ENCODE results near the gene KLC1. TPM values are rescaled to one million over a fixed set of nuclear protein-coding genes. Genes with fewer than 3 reads are reported as not detected.

The KLC1 gene
- total RNA-seq, 1 donor from 2014 or later = 211 TPM

GRCh38 chr14:103731916-103732867 is 103.2 kb downstream of the KLC1 start:
- Mint-ChIP-seq H3K9me3 (ENCODE audit: unreplicated experiment) (no peaks in the 10 kb centered on the region), H3K27ac (ENCODE audit: unreplicated experiment) (no peak overlapping the region), H3K4me3 (ENCODE audit: unreplicated experiment) (no peak overlapping the region), H3K27me3 (ENCODE audit: unreplicated experiment) (no peaks in the 10 kb centered on the region), H3K36me3 (ENCODE audit: unreplicated experiment) (peaks cover 20% of the 10 kb centered on the region), H3K4me1 (ENCODE audit: unreplicated experiment) (peaks cover 3% of the 10 kb centered on the region)
- no peak for DNase-seq (ENCODE audit: extremely low spot score, unreplicated experiment)
- TF ChIP-seq, protein P1, sequence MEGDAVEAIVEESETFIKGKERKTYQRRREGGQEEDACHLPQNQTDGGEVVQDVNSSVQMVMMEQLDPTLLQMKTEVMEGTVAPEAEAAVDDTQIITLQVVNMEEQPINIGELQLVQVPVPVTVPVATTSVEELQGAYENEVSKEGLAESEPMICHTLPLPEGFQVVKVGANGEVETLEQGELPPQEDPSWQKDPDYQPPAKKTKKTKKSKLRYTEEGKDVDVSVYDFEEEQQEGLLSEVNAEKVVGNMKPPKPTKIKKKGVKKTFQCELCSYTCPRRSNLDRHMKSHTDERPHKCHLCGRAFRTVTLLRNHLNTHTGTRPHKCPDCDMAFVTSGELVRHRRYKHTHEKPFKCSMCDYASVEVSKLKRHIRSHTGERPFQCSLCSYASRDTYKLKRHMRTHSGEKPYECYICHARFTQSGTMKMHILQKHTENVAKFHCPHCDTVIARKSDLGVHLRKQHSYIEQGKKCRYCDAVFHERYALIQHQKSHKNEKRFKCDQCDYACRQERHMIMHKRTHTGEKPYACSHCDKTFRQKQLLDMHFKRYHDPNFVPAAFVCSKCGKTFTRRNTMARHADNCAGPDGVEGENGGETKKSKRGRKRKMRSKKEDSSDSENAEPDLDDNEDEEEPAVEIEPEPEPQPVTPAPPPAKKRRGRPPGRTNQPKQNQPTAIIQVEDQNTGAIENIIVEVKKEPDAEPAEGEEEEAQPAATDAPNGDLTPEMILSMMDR (IDR thresholded peaks at IDR 0.05) = no peak

DNA sequence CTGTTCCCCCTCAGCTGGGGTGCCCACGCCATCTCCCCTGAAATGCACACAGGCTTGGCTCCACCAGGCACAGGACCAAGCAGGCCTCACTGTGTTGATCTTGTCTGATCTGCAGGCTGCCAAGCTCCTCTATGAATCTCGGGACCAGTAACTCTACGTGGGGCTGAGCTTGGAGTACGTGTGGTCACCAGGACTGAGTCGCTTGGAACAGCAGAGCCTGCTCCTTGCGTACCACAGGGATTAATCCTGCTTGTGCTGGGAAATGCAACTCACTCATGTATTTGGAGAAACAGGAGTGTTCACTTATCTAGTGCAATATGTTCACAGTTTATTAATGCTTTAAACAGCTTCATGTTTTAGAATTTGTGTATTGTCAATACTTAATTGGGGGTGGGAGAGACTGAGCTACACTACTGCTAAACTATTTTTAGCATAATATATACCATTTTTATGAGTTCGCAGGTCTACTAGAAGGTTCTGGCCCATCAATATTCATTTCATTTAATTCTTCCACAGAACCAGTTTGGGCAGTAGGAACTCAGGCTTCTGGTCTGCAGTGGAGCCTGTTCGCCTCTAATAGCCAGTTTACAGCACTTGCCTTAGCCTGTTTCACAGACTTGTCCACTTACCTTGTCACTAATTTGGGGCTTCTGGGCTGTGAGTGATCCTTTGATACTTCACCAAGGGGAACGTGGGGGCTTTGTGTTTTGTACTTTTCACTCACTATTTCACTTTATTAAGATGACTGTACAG is 104.0 kb downstream of the KLC1 start:
- Mint-ChIP-seq H3K4me3 (ENCODE audit: unreplicated experiment) (no peak overlapping the region), H3K36me3 (ENCODE audit: unreplicated experiment) (peaks cover 21% of the 10 kb centered on the region), H3K27me3 (ENCODE audit: unreplicated experiment) (no peaks in the 10 kb centered on the region), H3K4me1 (ENCODE audit: unreplicated experiment) (peaks cover 3% of the 10 kb centered on the region), H3K27ac (ENCODE audit: unreplicated experiment) (no peak overlapping the region), H3K9me3 (ENCODE audit: unreplicated experiment) (no peaks in the 10 kb centered on the region)
- TF ChIP-seq, protein P1 (IDR thresholded peaks at IDR 0.05) = no peak
- DNase-seq (ENCODE audit: extremely low spot score, unreplicated experiment) = no peak

- Mint-ChIP-seq H3K4me1 (ENCODE audit: unreplicated experiment) (peaks cover 3% of the 10 kb centered on the region), H3K36me3 (ENCODE audit: unreplicated experiment) (peaks cover 23% of the 10 kb centered on the region), H3K27ac (ENCODE audit: unreplicated experiment) (no peak overlapping the region), H3K27me3 (ENCODE audit: unreplicated experiment) (no peaks in the 10 kb centered on the region), H3K9me3 (ENCODE audit: unreplicated experiment) (no peaks in the 10 kb centered on the region), H3K4me3 (ENCODE audit: unreplicated experiment) (no peak overlapping the region)
- DNase-seq (ENCODE audit: extremely low spot score, unreplicated experiment) = no peak
- TF ChIP-seq, protein P1 (IDR thresholded peaks at IDR 0.05) = no peak
Measured at GRCh38 chr14:103733651-103734050, 104.6 kb downstream of the KLC1 start.

DNA sequence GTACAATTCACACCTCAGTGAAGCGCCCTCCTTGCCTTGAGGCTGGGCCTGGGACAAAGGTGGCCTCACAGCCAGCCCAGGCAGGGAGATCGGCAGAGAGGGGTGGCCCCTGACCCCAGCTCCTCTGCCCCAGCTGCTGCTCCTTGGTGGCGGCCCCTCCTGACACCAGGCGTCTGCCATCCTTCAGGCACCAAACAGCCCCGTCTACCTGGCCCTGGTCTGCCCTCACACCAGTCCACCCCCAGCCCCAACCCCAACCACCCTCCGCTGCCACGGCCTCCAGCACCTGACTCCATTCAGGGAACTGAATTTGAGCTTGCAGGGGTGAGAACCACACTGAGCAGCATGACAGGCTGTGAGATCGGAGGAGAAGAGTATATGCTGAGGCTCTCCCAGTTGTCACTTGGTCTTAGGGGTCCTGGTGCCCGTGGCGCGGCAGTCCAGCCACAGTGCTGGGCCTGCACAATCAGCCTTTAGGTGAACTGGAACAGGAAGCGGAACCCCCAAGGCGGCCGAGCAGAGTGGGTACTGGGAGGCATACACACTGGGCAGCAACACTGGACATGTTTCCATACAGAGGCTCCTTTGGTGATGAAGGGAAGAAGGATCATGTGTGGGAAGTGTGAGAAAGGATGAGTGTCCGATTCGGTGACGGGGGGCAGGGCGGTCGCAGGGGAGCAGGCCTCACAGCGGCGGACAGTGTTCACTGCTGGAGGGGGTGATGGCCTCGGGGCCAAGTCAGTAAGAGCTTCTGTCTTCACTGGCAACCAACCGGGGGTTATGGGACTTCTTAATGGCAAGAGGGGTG is 105.3 kb downstream of the KLC1 start:
- no peak for DNase-seq (ENCODE audit: extremely low spot score, unreplicated experiment)

More for the DNA sequence above, 105.3 kb downstream of the KLC1 start:
- H3K9me3 Mint-ChIP-seq (ENCODE audit: unreplicated experiment) = no peaks in the 10 kb centered on the region
- TF ChIP-seq, protein P1 (IDR thresholded peaks at IDR 0.05) = no peak
- peaks cover 3% of the 10 kb centered on the region for H3K4me1 Mint-ChIP-seq (ENCODE audit: unreplicated experiment)
- H3K27ac Mint-ChIP-seq (ENCODE audit: unreplicated experiment) = no peak overlapping the region
- H3K27me3 Mint-ChIP-seq (ENCODE audit: unreplicated experiment) = no peaks in the 10 kb centered on the region
- H3K36me3 Mint-ChIP-seq (ENCODE audit: unreplicated experiment) = peaks cover 21% of the 10 kb centered on the region
- H3K4me3 Mint-ChIP-seq (ENCODE audit: unreplicated experiment) = no peak overlapping the region
